Keratinocyte (primary cell): ENCODE data around the gene HSH2D. TPM values are rescaled to one million over a fixed set of nuclear protein-coding genes. Genes with fewer than 3 reads are reported as not detected.

ENCODE experiments used
- DNase-seq: peaks from one replicate; pipeline ENCODE4 v3.0.0-alpha.2; 2011; ENCODE audit warnings: low read depth, missing footprints, low spot score
- FAIRE-seq: peaks from 2 replicates; lab custom pipeline; 2011; peaks lifted over from hg19 to GRCh38; lab: Jason Lieb, UNC
- H2AFZ ChIP-seq: 2 replicates; pipeline ENCODE4 v1.6.0; 2012; ENCODE audit warnings: low read length, control low read depth, inconsistent platforms; ENCODE audit not compliant: control insufficient read depth
- H3K27ac ChIP-seq: 2 replicates; pipeline ENCODE4 v1.5.1; 2011; ENCODE audit warnings: low read length; ENCODE audit not compliant: control insufficient read depth, insufficient read depth
- H3K27me3 ChIP-seq: 3 replicates; pipeline ENCODE4 v1.6.0; 2011; ENCODE audit warnings: low read length; ENCODE audit not compliant: control insufficient read depth, insufficient read depth; ENCODE audit errors: extremely low read depth
- H3K36me3 ChIP-seq, 2 experiments: 2 replicates in 1 of 2; 3 replicates in 1 of 2; pipeline ENCODE4 v1.5.1; 2011; ENCODE audit warnings: low read length in 2 of 2, mild to moderate bottlenecking in 1 of 2; ENCODE audit not compliant: control insufficient read depth in 2 of 2, insufficient read depth in 2 of 2; ENCODE audit errors: extremely low read depth in 1 of 2
- H3K4me1 ChIP-seq: 3 replicates; pipeline ENCODE4 v1.5.1; 2011; ENCODE audit warnings: low read length; ENCODE audit not compliant: control insufficient read depth, insufficient read depth; ENCODE audit errors: extremely low read depth
- H3K4me2 ChIP-seq: 3 replicates; pipeline ENCODE4 v1.6.0; 2011; ENCODE audit warnings: low read depth, low read length; ENCODE audit not compliant: control insufficient read depth, insufficient read depth; ENCODE audit errors: extremely low read depth
- H3K4me3 ChIP-seq, 3 experiments: fragments of 200-600 bp in 1 of 3; sonication (generic) in 1 of 3; 2 replicates in 2 of 3; 3 replicates in 1 of 3; pipeline ENCODE4 v1.5.1; 2011 to 2016; ENCODE audit warnings: low read length in 3 of 3, mild to moderate bottlenecking in 3 of 3, control low read depth in 2 of 3, inconsistent platforms in 1 of 3, low read depth in 1 of 3, mixed read lengths in 1 of 3, mixed run types in 1 of 3, moderate library complexity in 1 of 3; ENCODE audit not compliant: control insufficient read depth in 2 of 3, insufficient read depth in 2 of 3; ENCODE audit errors: extremely low read depth in 1 of 3
- H3K79me2 ChIP-seq: 2 replicates; pipeline ENCODE4 v1.6.0; 2012; ENCODE audit warnings: low read length; ENCODE audit not compliant: control insufficient read depth, insufficient read depth
- H3K9ac ChIP-seq: 3 replicates; pipeline ENCODE4 v1.6.0; 2011; ENCODE audit warnings: low read length; ENCODE audit not compliant: control insufficient read depth, insufficient read depth; ENCODE audit errors: extremely low read depth
- H3K9me1 ChIP-seq: 3 replicates; pipeline ENCODE4 v1.6.0; 2011; ENCODE audit warnings: low read length; ENCODE audit not compliant: control insufficient read depth, insufficient read depth; ENCODE audit errors: extremely low read depth
- H3K9me3 ChIP-seq: 2 replicates; pipeline ENCODE4 v1.5.1; 2012; ENCODE audit warnings: low read depth, low read length; ENCODE audit not compliant: control insufficient read depth
- H4K20me1 ChIP-seq: 3 replicates; pipeline ENCODE4 v1.6.0; 2011; ENCODE audit warnings: low read length; ENCODE audit not compliant: control insufficient read depth, insufficient read depth; ENCODE audit errors: extremely low read depth
- CTCF ChIP-seq, 3 experiments: IDR thresholded peaks in 1 of 3; conservative IDR thresholded peaks in 1 of 3; optimal IDR thresholded peaks in 1 of 3; 2 replicates in 2 of 3; 3 replicates in 1 of 3; pipeline versions ENCODE3 to v1.5.1; 2011; ENCODE audit warnings: low read length in 3 of 3, mild to moderate bottlenecking in 3 of 3, moderate library complexity in 2 of 3, control low read depth in 1 of 3, inconsistent platforms in 1 of 3; ENCODE audit not compliant: insufficient read depth in 2 of 3; ENCODE audit errors: extremely low read depth in 1 of 3
- EZH2 ChIP-seq: IDR thresholded peaks from one replicate; pipeline ENCODE4 v1.6.1; 2012; ENCODE audit warnings: inconsistent platforms, mild to moderate bottlenecking, low read length, moderate library complexity
- dilution Hi-C: fragments of 300-500 bp; cut with MboI; formaldehyde crosslinking; loops from one replicate; pipeline ENCODE4 v1.7.0; 2020; ENCODE audit warnings: low sequenced_read_pairs; ENCODE audit not compliant: extremely low pct_ligation_motif_present
- polyA plus RNA-seq, 5 experiments: library from polyadenylated mRNA; depleted of rRNA in 3 of 5; stranded (reverse) in 3 of 5; stranded (forward) in 1 of 5; unstranded in 1 of 5; fragments of >200 nt; gene quantifications; 1 replicate in 1 of 5; 2 replicates in 3 of 5; 3 replicates in 1 of 5; pipeline versions ENCODE4 v1.2.1 to v1.2.3, GENCODE V29; 2011 to 2012; ENCODE audit warnings: missing spikeins in 2 of 5, low read depth in 1 of 5, low replicate concordance in 1 of 5

HSH2D gene
- polyA plus RNA-seq, 1 donor (not counting 4 experiments of a cell fraction or from before 2014, with no cell fraction given) = 1.1 TPM

- H3K27ac ChIP-seq = no peak overlapping the region
- no peaks in the 10 kb centered on the region for H3K9me3 ChIP-seq
- peaks cover 3% of the 10 kb centered on the region for H4K20me1 ChIP-seq
- no peak overlapping the region for H3K9ac ChIP-seq
- H3K9me1 ChIP-seq = no peaks in the 10 kb centered on the region
- H3K27me3 ChIP-seq = no peaks in the 10 kb centered on the region
- H3K36me3 ChIP-seq = peaks cover 48 to 59% of the 10 kb centered on the region in 2 experiments
- TF ChIP-seq EZH2 (no peak), CTCF (optimal IDR thresholded peaks at IDR 0.05 in 1 of 3, IDR thresholded peaks at IDR 0.05 in 1 of 3, conservative IDR thresholded peaks at IDR 0.05 in 1 of 3; ENCODE audit: extremely low read depth in 1 of 3, insufficient read depth in 2 of 3, low read length in 3 of 3) (no peak)
- no peak overlapping the region for H3K4me3 ChIP-seq
- no peak overlapping the region for H3K4me2 ChIP-seq
- no peak overlapping the region for H2AFZ ChIP-seq
- no peaks in the 10 kb centered on the region for H3K4me1 ChIP-seq
- DNase-seq (no peak), FAIRE-seq (no peak)
- dilution Hi-C loops = no loop called here
- H3K79me2 ChIP-seq = peaks cover 7% of the 10 kb centered on the region
Measured at GRCh38 chr19:16095071-16095571, 48.4 kb upstream of the HSH2D start.

- H3K79me2 ChIP-seq = peaks cover 5% of the 10 kb centered on the region
- TF ChIP-seq EZH2 = no peak
- no peak for TF ChIP-seq CTCF (optimal IDR thresholded peaks at IDR 0.05 in 1 of 3, IDR thresholded peaks at IDR 0.05 in 1 of 3, conservative IDR thresholded peaks at IDR 0.05 in 1 of 3; ENCODE audit: extremely low read depth in 1 of 3, insufficient read depth in 2 of 3, low read length in 3 of 3)
- no peak overlapping the region for H3K4me2 ChIP-seq
- H3K36me3 ChIP-seq = peaks cover 45 to 55% of the 10 kb centered on the region in 2 experiments
- no peak for DNase-seq
- no peak overlapping the region for H3K27ac ChIP-seq
- no peak overlapping the region for H3K4me3 ChIP-seq
- dilution Hi-C loops = no loop called here
- H4K20me1 ChIP-seq = peaks cover 3% of the 10 kb centered on the region
- H3K9me1 ChIP-seq = no peaks in the 10 kb centered on the region
- H2AFZ ChIP-seq = no peak overlapping the region
- H3K9ac ChIP-seq = no peak overlapping the region
- H3K27me3 ChIP-seq = no peaks in the 10 kb centered on the region
- H3K4me1 ChIP-seq = no peaks in the 10 kb centered on the region
- no peaks in the 10 kb centered on the region for H3K9me3 ChIP-seq
- no peak for FAIRE-seq
Measured at GRCh38 chr19:16096280-16096855, 47.1 kb upstream of the HSH2D start.
